B cell (primary cell): ENCODE measurements around the gene ALOX5AP. TPM values are rescaled to one million over a fixed set of nuclear protein-coding genes. Genes with fewer than 3 reads are reported as not detected.

Experiments
- ATAC-seq: fragments of 200-7000 bp; cut with Tn5 transposase; one replicate; pipeline ENCODE4 v1.10.0; 2021; ENCODE audit warnings: low read depth, mild to moderate bottlenecking, moderate number of reproducible peaks, moderate library complexity
- CTCF ChIA-PET: fragments of 350-600 bp; sonication (Branson Sonifier 250); formaldehyde crosslinking; loops from one replicate; lab custom pipeline; 2021; ENCODE audit warnings: antibody characterized with exemption, inconsistent platforms; lab: Charles Lee
- POLR2A ChIA-PET: fragments of 350-600 bp; sonication (Branson Sonifier 250); formaldehyde crosslinking; loops from one replicate; lab custom pipeline; 2021; ENCODE audit warnings: antibody characterized with exemption; lab: Charles Lee
- DNase-seq: peaks from one replicate; pipeline ENCODE4 v3.0.0; 2013
- H2AFZ ChIP-seq: 2 replicates; pipeline ENCODE4 v1.6.1; 2012; ENCODE audit warnings: mild to moderate bottlenecking, low read depth, low read length; ENCODE audit not compliant: insufficient read depth, poor library complexity, severe bottlenecking
- H3K27ac ChIP-seq, 2 donors: 1 replicate in 1 of 2; 2 replicates in 1 of 2; pipeline ENCODE4 v1.5.1; 2012 to 2013; ENCODE audit warnings: low read length in 2 of 2, mild to moderate bottlenecking in 2 of 2, moderate library complexity in 1 of 2
- H3K27me3 ChIP-seq, 4 experiments: fragments of 200-600 bp in 1 of 4; sonication (generic) in 1 of 4; replicated peaks in 1 of 4; 1 replicate in 2 of 4; 2 replicates in 2 of 4; pipeline versions ENCODE4 v1.6.1 to v1.7.0; 2013 to 2016; ENCODE audit warnings: low read length in 3 of 4, mild to moderate bottlenecking in 2 of 4, mixed read lengths in 1 of 4, moderate library complexity in 1 of 4; ENCODE audit not compliant: insufficient read depth in 4 of 4, control insufficient read depth in 3 of 4; ENCODE audit errors: control extremely low read depth in 1 of 4
- H3K36me3 ChIP-seq, 2 experiments: replicated peaks in 1 of 2; 1 replicate in 1 of 2; 2 replicates in 1 of 2; pipeline versions ENCODE4 v1.6.1 to v1.7.1; 2013; ENCODE audit warnings: low read length in 1 of 2; ENCODE audit not compliant: insufficient read depth in 2 of 2, control insufficient read depth in 1 of 2; ENCODE audit errors: control extremely low read depth in 1 of 2, extremely low read depth in 1 of 2
- H3K4me1 ChIP-seq, 2 donors: fragments of 200-600 bp in 1 of 2; sonication (generic) in 1 of 2; 1 replicate in 1 of 2; 2 replicates in 1 of 2; pipeline versions ENCODE4 v1.5.1 to v1.6.1; 2013 to 2017; ENCODE audit warnings: low read length in 2 of 2; ENCODE audit not compliant: control insufficient read depth in 2 of 2, insufficient read depth in 2 of 2
- H3K4me2 ChIP-seq: replicated peaks from 2 replicates; pipeline ENCODE3; 2012; ENCODE audit warnings: mild to moderate bottlenecking, low read depth, low read length; ENCODE audit not compliant: poor library complexity, severe bottlenecking
- H3K4me3 ChIP-seq, 5 experiments: fragments of 200-600 bp in 1 of 5; sonication (generic) in 1 of 5; 1 replicate in 3 of 5; 2 replicates in 2 of 5; pipeline versions ENCODE4 v1.5.1 to v1.7.0; 2011 to 2016; ENCODE audit warnings: low read length in 4 of 5, mild to moderate bottlenecking in 4 of 5, low read depth in 2 of 5, control low read depth in 1 of 5, moderate library complexity in 1 of 5; ENCODE audit not compliant: insufficient read depth in 1 of 5; ENCODE audit errors: control extremely low read depth in 1 of 5, extremely low read depth in 1 of 5
- H3K79me2 ChIP-seq: fragments of 200-600 bp; sonication (generic); one replicate; pipeline ENCODE4 v1.6.0; 2016; ENCODE audit warnings: low read length; ENCODE audit not compliant: control insufficient read depth, insufficient read depth
- H3K9ac ChIP-seq: fragments of 200-600 bp; sonication (generic); 2 replicates; pipeline ENCODE4 v1.6.1; 2017; ENCODE audit warnings: mild to moderate bottlenecking, low read length, moderate library complexity
- H3K9me3 ChIP-seq, 3 donors: one replicate each; pipeline versions ENCODE4 v1.6.1 to v1.7.1; 2013; ENCODE audit warnings: low read length in 2 of 3; ENCODE audit not compliant: control insufficient read depth in 2 of 3, insufficient read depth in 1 of 3; ENCODE audit errors: control extremely low read depth in 1 of 3
- H4K20me1 ChIP-seq: 2 replicates; pipeline ENCODE4 v1.6.0; 2012; ENCODE audit warnings: mild to moderate bottlenecking, low read length; ENCODE audit not compliant: insufficient read depth, control insufficient read depth, poor library complexity, severe bottlenecking
- H3K27ac Mint-ChIP-seq: one replicate; pipeline ENCODE4 v1.8.0; 2021; ENCODE audit warnings: mixed read lengths
- H3K27me3 Mint-ChIP-seq: one replicate; pipeline ENCODE4 v1.8.0; 2021; ENCODE audit warnings: mixed read lengths
- H3K4me1 Mint-ChIP-seq: one replicate; pipeline ENCODE4 v1.8.0; 2021; ENCODE audit warnings: mixed read lengths
- H3K4me3 Mint-ChIP-seq: one replicate; pipeline ENCODE4 v1.8.0; 2021; ENCODE audit warnings: mixed read lengths
- H3K9me3 Mint-ChIP-seq: one replicate; pipeline ENCODE4 v1.8.0; 2022; ENCODE audit warnings: mixed read lengths; ENCODE audit not compliant: insufficient read depth
- CTCF ChIP-seq: fragments of 200-600 bp; IDR thresholded peaks from one replicate; pipeline ENCODE4 v1.8.0; 2022; ENCODE audit warnings: antibody characterized with exemption, mild to moderate bottlenecking
- EZH2 ChIP-seq: IDR thresholded peaks from 2 replicates; pipeline ENCODE4 v1.6.1; 2012; ENCODE audit warnings: borderline replicate concordance, low read depth, mild to moderate bottlenecking, moderate library complexity, low read length; ENCODE audit not compliant: insufficient read depth, poor library complexity, severe bottlenecking
- WGBS: methylation state at CpG from one replicate; pipeline ENCODE4 v1.1.5; 2013; ENCODE audit warnings: missing lambda C conversion rate; ENCODE audit not compliant: insufficient coverage; 5-methylcytosine and 5-hydroxymethylcytosine counted together
- intact Hi-C: fragments of 100-400 bp; cut with micrococcal nuclease; formaldehyde crosslinking; loops from one replicate; pipeline ENCODE4 v1.10.0; 2022
- polyA plus RNA-seq: library from polyadenylated mRNA; depleted of rRNA; stranded (reverse); fragments of >200 nt; gene quantifications from 2 replicates; pipeline ENCODE4 v1.2.3, GENCODE V29; 2012
- total RNA-seq, 2 donors: library from RNA; stranded (reverse); fragments of 120-200 nt in 1 of 2; gene quantifications; 1 replicate in 1 of 2; 2 replicates in 1 of 2; pipeline versions ENCODE4 v1.2.3 to v1.2.4, GENCODE V29; 2013 to 2022

The ALOX5AP gene
- total and polyA plus RNA-seq, 2 donors (not counting 1 experiment from before 2014, with no cell fraction given): 81.4 to 87.5 TPM

GRCh38 chr13:30721936-30722335 is 13.4 kb upstream of the ALOX5AP start:
- intact Hi-C loops: no loop called here
- ChIA-PET CTCF (interaction anchor here (0.8 to 1.8 kb wide), 3 partner anchors 43 to 81 kb away, joined by 3 to 4 read pairs (median 4); no protein-coding TSS in a partner anchor), POLR2A (no interaction called here)
- Histone ChIP-seq H3K4me2 (peak overlapping the region; percentile 57), H3K79me2 (no peaks in the 10 kb centered on the region), H3K27me3 (no peaks in the 10 kb centered on the region), H2AFZ (no peak overlapping the region), H3K9me3 (no peaks in the 10 kb centered on the region), H3K4me3 (no peak overlapping the region), H3K36me3 (no peaks in the 10 kb centered on the region), H3K9ac (no peak overlapping the region), H3K4me1 (peaks cover 43 to 44% of the 10 kb centered on the region in 2 donors), H4K20me1 (no peaks in the 10 kb centered on the region), H3K27ac (no peak overlapping the region)
- no peak overlapping the region for H3K4me3 Mint-ChIP-seq
- DNase-seq: no peak
- H3K27me3 Mint-ChIP-seq: no peaks in the 10 kb centered on the region
- WGBS: 60% methylated on average over 1 of the region's 4 CpGs
- no peak for ATAC-seq
- H3K9me3 Mint-ChIP-seq: peaks cover 2% of the 10 kb centered on the region
- TF ChIP-seq EZH2 (no peak), CTCF (no peak)
- peaks cover 46% of the 10 kb centered on the region for H3K4me1 Mint-ChIP-seq
- no peak overlapping the region for H3K27ac Mint-ChIP-seq

GRCh38 chr13:30722361-30722760 is 13.0 kb upstream of the ALOX5AP start:
- Histone ChIP-seq H3K4me3 (no peak overlapping the region), H3K4me2 (no peak overlapping the region), H2AFZ (no peak overlapping the region), H3K36me3 (no peaks in the 10 kb centered on the region), H4K20me1 (no peaks in the 10 kb centered on the region), H3K9ac (no peak overlapping the region), H3K4me1 (peaks cover 43 to 44% of the 10 kb centered on the region in 2 donors), H3K27ac (no peak overlapping the region), H3K27me3 (no peaks in the 10 kb centered on the region), H3K9me3 (no peaks in the 10 kb centered on the region), H3K79me2 (no peaks in the 10 kb centered on the region)
- no peak for TF ChIP-seq CTCF
- no peak for TF ChIP-seq EZH2
- H3K27ac Mint-ChIP-seq: no peak overlapping the region
- no peak overlapping the region for H3K4me3 Mint-ChIP-seq
- DNase-seq: no peak
- H3K9me3 Mint-ChIP-seq: peaks cover 2% of the 10 kb centered on the region
- ChIA-PET CTCF (interaction anchor here (0.8 to 1.8 kb wide), 3 partner anchors 43 to 81 kb away, joined by 3 to 4 read pairs (median 4); no protein-coding TSS in a partner anchor), POLR2A (no interaction called here)
- ATAC-seq: no peak
- no CpG with 5 or more reads among the region's 2 CpGs for WGBS
- H3K27me3 Mint-ChIP-seq: no peaks in the 10 kb centered on the region
- H3K4me1 Mint-ChIP-seq: peaks cover 46% of the 10 kb centered on the region
- intact Hi-C loops: no loop called here
